ENCODE data around the gene UBE2QL1. TPM values are rescaled to one million over a fixed set of nuclear protein-coding genes. Genes with fewer than 3 reads are reported as not detected.
A peak's percentile ranks its signal among the peaks of the same experiment; 100 is the strongest.

UBE2QL1 gene
- total RNA-seq, 2 donors from 2014 or later: 0.33 to 0.78 TPM

- no peak overlapping the region for H3K27ac ChIP-seq
- peak; percentile 21 for ATAC-seq
- DNase-seq: no peak
- H3K9me3 ChIP-seq: no peaks in the 10 kb centered on the region
- no peaks in the 10 kb centered on the region for H3K27me3 ChIP-seq
- H3K4me1 ChIP-seq: peaks cover 29% of the 10 kb centered on the region
- H3K36me3 ChIP-seq (replicated peaks in 1 of 2; ENCODE audit: insufficient read depth in 1 of 2, low read depth in 2 of 2): no peaks in the 10 kb centered on the region
- no peak for TF ChIP-seq POLR2A (IDR thresholded peaks at IDR 0.05)
- TF ChIP-seq CTCF (IDR thresholded peaks at IDR 0.05): no peak
- intact Hi-C loops (cut with DNase I): no loop called here
- no peak overlapping the region for H3K4me3 ChIP-seq
- WGBS, 2 donors: 53 to 70% methylated on average over 5 of the region's 5 CpGs
These were observed 47.5 kb downstream of the UBE2QL1 start for GRCh38 chr5:6496207-6496584.

- Histone ChIP-seq H3K4me1 (peaks cover 29% of the 10 kb centered on the region), H3K36me3 (replicated peaks in 1 of 2; ENCODE audit: insufficient read depth in 1 of 2, low read depth in 2 of 2) (no peaks in the 10 kb centered on the region), H3K27me3 (no peaks in the 10 kb centered on the region), H3K9me3 (no peaks in the 10 kb centered on the region), H3K27ac (no peak overlapping the region), H3K4me3 (no peak overlapping the region)
- intact Hi-C loops (cut with DNase I): no loop called here
- no peak for DNase-seq
- no peak for ATAC-seq
- TF ChIP-seq POLR2A (IDR thresholded peaks at IDR 0.05) (no peak), CTCF (IDR thresholded peaks at IDR 0.05) (no peak)
- 46 to 52% methylated on average over 6 of the region's 6 CpGs for WGBS, 2 donors
These were observed 48.0 kb downstream of the UBE2QL1 start for GRCh38 chr5:6496636-6497035.

- Histone ChIP-seq H3K27me3 (no peaks in the 10 kb centered on the region), H3K27ac (no peak overlapping the region), H3K4me1 (peaks cover 29% of the 10 kb centered on the region), H3K36me3 (replicated peaks in 1 of 2; ENCODE audit: insufficient read depth in 1 of 2, low read depth in 2 of 2) (no peaks in the 10 kb centered on the region), H3K9me3 (no peaks in the 10 kb centered on the region), H3K4me3 (no peak overlapping the region)
- 29 to 38% methylated on average over 1 of the region's 1 CpG for WGBS, 2 donors
- no peak for TF ChIP-seq CTCF (IDR thresholded peaks at IDR 0.05)
- no peak for TF ChIP-seq POLR2A (IDR thresholded peaks at IDR 0.05)
- DNase-seq (no peak), ATAC-seq (no peak)
- intact Hi-C loops (cut with DNase I): no loop called here
These were observed 48.6 kb downstream of the UBE2QL1 start for GRCh38 chr5:6497262-6497661.

GRCh38 chr5:6498968-6499367 is 50.3 kb downstream of the UBE2QL1 start:
- DNase-seq: no peak
- TF ChIP-seq POLR2A (IDR thresholded peaks at IDR 0.05): no peak
- TF ChIP-seq CTCF (IDR thresholded peaks at IDR 0.05): no peak
- no peaks in the 10 kb centered on the region for H3K27me3 ChIP-seq
- H3K4me3 ChIP-seq: no peak overlapping the region
- H3K4me1 ChIP-seq: peaks cover 29% of the 10 kb centered on the region
- intact Hi-C loops (cut with DNase I): no loop called here
- H3K27ac ChIP-seq: no peak overlapping the region
- 72 to 84% methylated on average over 4 of the region's 4 CpGs for whole genome bisulfite sequencing, 2 donors
- no peak for ATAC-seq
- H3K36me3 ChIP-seq (replicated peaks in 1 of 2; ENCODE audit: insufficient read depth in 1 of 2, low read depth in 2 of 2): no peaks in the 10 kb centered on the region
- H3K9me3 ChIP-seq: no peaks in the 10 kb centered on the region

GRCh38 chr5:6501701-6502100 is 53.0 kb downstream of the UBE2QL1 start:
- ATAC-seq: no peak
- Histone ChIP-seq H3K4me3 (no peak overlapping the region), H3K9me3 (no peaks in the 10 kb centered on the region), H3K4me1 (peaks cover 7% of the 10 kb centered on the region), H3K36me3 (replicated peaks in 1 of 2; ENCODE audit: insufficient read depth in 1 of 2, low read depth in 2 of 2) (no peaks in the 10 kb centered on the region), H3K27me3 (no peaks in the 10 kb centered on the region), H3K27ac (no peak overlapping the region)
- WGBS, 2 donors: 64 to 67% methylated on average over 7 of the region's 7 CpGs
- TF ChIP-seq CTCF (IDR thresholded peaks at IDR 0.05) (no peak), POLR2A (IDR thresholded peaks at IDR 0.05) (no peak)
- DNase-seq: no peak
- intact Hi-C loops (cut with DNase I): no loop called here

All from body of pancreas (tissue), 4 donors.